MM.1S (cell line): ENCODE measurements around the gene TSG101.

Experiments used
- EZH2 ChIP-seq: fragments of 300-600 bp; sonication (generic); optimal IDR thresholded peaks from 2 replicates; pipeline ENCODE3; 2017; ENCODE audit warnings: low read depth, mild to moderate bottlenecking, antibody characterized with exemption, low read length, mixed read lengths
- TF ChIP-seq, protein P1 (sequence below): fragments of 300-600 bp; sonication (generic); IDR thresholded peaks from 2 replicates; pipeline ENCODE4 v1.5.1; 2016; ENCODE audit warnings: antibody characterized with exemption, low read length, mixed read lengths

DNA sequence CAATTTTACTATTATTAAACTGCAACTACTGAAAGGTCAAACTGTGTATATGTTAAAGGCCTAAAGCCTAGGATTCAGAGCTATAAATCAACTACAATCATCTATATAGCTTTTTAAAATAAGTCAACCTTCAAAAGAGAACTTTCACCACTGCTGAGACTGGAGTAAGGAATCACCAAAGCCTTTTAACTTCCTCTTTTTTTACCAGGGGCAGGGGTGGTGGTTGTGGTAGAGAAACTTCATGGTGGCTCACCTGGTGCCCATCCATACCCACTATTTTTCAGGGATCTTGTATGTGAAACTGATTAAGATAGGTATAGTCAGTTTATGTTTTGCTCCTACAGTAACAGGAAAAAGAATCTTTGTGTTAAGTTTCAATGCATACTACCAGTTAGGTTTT lies 31.5 kb downstream of the TSG101 start:
- no peak for TF ChIP-seq EZH2
- TF ChIP-seq, protein P1, sequence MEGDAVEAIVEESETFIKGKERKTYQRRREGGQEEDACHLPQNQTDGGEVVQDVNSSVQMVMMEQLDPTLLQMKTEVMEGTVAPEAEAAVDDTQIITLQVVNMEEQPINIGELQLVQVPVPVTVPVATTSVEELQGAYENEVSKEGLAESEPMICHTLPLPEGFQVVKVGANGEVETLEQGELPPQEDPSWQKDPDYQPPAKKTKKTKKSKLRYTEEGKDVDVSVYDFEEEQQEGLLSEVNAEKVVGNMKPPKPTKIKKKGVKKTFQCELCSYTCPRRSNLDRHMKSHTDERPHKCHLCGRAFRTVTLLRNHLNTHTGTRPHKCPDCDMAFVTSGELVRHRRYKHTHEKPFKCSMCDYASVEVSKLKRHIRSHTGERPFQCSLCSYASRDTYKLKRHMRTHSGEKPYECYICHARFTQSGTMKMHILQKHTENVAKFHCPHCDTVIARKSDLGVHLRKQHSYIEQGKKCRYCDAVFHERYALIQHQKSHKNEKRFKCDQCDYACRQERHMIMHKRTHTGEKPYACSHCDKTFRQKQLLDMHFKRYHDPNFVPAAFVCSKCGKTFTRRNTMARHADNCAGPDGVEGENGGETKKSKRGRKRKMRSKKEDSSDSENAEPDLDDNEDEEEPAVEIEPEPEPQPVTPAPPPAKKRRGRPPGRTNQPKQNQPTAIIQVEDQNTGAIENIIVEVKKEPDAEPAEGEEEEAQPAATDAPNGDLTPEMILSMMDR = no peak
